KG1 (cell line): ENCODE data around the gene RSRC2.
A peak's percentile ranks its signal among the peaks of the same experiment; 100 is the strongest.
"Not testable (repeated sequence)": the region's sequence is repeated elsewhere in the genome, so short reads cannot be mapped to it uniquely, and the experiment has no call there.

Experiments used
- DNase-seq: peaks from one replicate; lab custom pipeline; 2025; lab: John Stamatoyannopoulos, UW

RSRC2 gene

DNA sequence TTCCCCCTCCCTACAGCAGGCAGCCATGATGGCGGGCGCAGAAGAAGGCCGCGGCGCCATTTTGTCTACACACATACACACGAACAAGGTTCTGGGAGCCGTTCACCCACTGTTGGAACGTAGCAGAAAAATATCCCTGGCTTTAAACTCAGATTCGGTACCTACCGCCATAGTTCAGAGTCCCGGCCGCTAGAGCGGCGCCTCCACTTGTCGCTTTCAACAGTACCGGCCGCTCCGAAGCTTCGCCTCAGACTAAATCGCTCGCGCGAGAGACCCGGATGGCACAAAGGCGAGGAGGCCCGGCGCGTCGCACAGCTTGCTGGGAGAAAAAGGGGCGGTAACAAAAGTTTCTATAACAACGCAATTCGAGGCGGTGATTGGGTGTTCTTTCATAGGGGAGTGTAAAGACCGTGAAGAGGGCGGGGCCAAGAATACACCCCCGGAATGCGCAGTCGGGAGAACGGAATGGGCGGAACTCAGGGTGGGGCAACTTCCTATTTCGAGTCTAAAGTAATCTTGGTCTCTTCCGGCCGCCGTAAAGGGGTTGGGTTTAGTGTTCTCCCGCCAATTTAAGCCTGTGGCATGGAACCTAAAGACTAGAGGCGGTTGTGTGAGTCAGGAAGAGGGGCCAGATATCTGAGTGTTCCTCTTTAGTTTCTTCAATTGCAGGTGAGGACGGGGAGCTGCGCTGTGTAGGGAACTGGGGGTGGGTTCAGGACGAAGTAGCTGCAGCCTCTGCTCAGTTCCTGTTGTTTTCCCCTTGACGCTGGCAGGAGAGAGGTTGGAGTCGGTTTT, at the start of gene RSRC2, which contains the start of gene KNTC1:
Gene RSRC2, minus strand, starts transcription at position 254 of the 795 bp plus-strand sequence. Its CDS starts 83 bp downstream, at position 171.
Gene KNTC1, plus strand, starts transcription at position 567 of the 795 bp plus-strand sequence. CDS start 2,815 bp downstream, outside the sequence.
- peak; percentile 100 for DNase-seq

DNA sequence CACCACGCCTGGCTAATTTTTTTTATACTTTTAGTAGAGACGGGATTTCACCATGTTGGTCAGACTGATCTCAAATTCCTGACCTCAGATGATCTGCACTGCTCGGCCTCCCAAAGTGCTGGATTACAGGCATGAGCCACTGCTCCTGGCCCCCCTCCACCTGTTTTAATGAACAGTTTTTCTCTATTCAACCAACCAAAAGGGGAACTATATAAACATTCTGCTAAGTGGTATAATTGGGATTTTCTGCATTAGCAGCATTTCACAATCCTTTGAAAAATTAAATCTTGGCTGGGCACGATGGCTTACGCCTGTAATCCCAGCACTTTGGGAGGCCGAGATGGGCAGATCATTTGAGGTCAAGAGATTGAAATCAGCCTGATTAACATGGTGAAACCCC, 45.1 kb upstream of the RSRC2 start:
- no peak for DNase-seq

GRCh38 chr12:122570006-122570405, 43.3 kb upstream of the RSRC2 start:
- DNase-seq: not testable (repeated sequence)

- no peak for DNase-seq
These were observed 42.6 kb upstream of the RSRC2 start for GRCh38 chr12:122569288-122569687.

DNA sequence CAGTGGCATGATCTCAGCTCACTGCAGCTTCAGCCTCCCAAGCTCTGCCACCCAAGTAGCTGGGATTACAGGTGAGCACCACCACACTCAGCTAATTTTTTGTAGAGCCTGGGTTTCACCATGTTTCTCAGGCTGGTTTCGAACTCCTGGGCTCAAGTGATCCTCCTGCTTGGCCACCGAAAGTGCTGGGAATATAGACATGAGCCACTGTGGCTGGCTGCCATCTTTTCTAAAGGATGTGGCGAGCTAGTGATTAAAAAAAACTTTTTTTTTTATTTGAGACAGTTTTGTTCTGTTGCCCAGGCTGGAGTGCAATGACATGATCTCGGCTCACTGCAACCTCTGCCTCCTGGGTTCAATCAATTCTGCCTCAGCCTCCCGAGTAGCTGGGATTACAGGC, 40.1 kb upstream of the RSRC2 start:
- not testable (repeated sequence) for DNase-seq

DNA sequence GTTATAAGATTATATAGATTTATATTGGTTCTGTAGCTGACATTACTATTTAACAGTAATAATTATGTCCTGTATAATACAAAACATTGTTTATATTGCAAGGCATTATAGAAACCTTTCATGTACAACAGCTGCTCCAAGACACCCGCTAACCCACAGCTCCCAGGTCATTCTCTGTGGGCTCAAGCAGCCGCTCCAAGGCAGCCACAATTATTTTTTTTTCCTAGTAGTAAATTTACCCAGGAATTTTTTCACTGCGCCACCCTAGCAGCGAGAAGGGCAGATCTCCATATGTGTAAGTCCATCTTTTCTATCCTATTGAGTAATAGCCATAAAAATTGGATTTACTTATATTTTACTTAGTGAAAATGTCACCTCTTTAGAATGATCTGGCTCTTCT, 36.6 kb upstream of the RSRC2 start:
- DNase-seq: no peak

DNA sequence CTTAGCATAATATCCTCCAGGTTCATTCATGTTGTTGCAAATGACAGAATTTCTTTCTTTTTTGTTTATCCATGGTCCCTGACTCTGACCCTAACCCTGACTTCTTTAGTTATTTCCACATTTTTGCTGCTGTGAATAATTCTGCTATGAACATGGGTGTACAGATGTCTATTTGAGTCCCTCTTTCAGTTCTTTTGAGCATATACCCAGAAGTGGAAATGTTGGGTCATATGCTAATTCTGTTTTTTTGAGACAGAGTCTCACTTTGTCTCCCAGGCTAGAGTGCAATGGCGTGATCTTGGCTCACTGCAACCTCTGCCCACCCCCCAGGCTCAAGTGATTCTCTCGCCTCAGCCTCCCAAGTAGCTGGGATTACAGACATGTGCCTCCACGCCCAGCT, 33.4 kb upstream of the RSRC2 start:
- no peak for DNase-seq

DNA sequence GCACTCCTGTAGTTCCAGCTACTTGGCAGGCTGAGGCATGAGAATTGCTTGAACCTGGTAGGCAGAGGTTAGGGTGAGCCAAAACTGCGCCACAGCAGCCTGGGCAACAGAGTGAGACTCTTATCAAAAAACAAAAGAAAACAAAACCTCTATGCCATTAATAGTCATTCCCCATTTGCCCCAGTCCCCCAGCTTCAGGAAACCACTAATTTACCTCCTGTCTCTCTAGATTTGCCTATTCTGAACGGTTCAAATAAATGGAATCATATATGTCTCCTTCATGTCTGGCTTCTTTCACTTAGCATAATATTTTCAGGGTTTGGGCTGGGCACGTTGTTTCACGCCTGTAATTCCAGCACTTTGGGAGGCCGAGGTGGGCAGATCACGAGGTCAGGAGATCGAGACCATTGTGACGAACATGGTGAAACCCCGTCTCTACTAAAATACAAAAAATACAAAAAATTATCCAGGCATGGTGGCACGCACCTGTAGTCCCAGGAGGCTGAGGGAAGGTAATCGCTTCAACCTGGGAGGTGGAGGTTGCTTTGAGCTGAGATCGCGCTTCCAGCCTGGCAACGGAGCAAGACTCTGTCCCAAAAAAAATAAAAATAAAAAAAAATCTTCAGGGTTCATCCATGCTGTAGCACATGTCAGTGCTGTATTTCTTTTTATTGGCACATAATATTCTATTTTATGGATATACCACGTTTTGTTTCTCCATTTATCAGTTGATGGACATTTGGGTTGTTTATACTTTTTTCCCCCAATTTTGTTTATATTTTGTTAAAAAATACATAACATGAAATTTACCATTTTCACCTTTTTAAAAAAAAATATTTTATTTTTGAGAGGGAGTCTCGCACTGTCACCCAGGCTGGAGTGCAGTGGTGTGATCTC, 32.3 kb upstream of the RSRC2 start:
- DNase-seq: no peak

DNA sequence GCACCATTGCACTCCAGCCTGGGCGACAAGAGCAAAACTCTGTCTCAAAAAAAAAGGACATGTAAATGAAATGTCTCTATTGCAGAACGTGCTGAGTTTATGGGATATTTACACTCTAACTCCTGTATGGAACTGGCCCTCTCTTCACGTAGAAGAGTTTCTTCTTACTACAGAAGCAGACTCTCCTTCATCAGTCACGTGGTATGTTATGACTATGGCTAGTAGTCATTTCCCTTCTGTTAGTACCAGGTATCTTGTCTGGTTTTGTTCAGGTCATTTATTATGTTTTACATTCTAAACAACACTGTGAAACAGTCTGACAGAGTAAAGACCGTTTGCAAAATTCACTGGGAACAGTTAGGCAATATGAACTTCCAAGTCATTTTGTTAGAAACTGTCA, 20.6 kb upstream of the RSRC2 start:
- DNase-seq: no peak

DNA sequence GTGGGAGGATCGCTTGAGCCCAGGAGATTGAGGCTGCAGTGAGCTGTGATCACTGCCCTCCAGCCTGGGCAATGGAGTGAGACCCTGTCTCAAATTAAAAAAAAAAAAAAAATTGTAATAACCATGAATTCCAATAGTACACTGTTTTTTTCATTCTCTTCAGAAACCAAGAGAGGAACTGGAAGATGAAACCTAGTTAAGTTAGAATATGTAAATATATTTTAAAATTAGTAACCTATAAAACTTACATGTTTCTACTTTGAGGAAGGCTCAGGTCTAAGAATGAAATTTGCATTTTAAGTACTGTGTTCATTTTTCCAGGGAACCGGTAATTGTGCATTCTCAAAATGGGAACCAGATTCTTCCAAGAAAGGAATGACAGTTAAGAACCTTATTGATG, 19.1 kb upstream of the RSRC2 start:
- DNase-seq: no peak

- no peak for DNase-seq
These were observed 17.8 kb upstream of the RSRC2 start for GRCh38 chr12:122544537-122544936.

GRCh38 chr12:122538496-122538895, 11.8 kb upstream of the RSRC2 start:
- DNase-seq: no peak

- no peak for DNase-seq
These were observed 10.3 kb upstream of the RSRC2 start for GRCh38 chr12:122537021-122537420.

- no peak for DNase-seq
These were observed 7.1 kb upstream of the RSRC2 start for GRCh38 chr12:122533856-122534255.

DNA sequence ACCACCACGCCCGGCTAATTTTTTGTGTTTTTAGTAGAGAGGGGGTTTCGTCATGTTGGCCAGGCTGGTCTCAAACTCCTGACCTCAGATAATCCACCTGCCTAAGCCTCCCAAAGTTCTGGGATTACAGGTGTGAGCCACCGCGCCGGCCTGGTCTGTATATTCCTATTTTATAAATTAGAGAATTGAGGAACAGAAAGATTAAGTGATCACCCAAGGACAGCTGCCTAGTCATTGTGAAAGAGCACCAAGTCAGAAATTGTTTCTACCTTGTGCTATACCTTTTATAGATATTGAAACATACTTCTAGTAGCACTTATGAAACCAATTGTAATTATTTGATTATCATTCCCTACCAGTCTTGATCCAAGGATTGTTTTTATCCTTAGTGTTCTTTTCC, 2.3 kb upstream of the RSRC2 start:
- DNase-seq: no peak

- no peak for DNase-seq
These were observed 1.8 kb upstream of the RSRC2 start for GRCh38 chr12:122528582-122528981.

- peak; percentile 65 for DNase-seq
These were observed 775 bp upstream of the RSRC2 start for GRCh38 chr12:122527478-122527944.

DNA sequence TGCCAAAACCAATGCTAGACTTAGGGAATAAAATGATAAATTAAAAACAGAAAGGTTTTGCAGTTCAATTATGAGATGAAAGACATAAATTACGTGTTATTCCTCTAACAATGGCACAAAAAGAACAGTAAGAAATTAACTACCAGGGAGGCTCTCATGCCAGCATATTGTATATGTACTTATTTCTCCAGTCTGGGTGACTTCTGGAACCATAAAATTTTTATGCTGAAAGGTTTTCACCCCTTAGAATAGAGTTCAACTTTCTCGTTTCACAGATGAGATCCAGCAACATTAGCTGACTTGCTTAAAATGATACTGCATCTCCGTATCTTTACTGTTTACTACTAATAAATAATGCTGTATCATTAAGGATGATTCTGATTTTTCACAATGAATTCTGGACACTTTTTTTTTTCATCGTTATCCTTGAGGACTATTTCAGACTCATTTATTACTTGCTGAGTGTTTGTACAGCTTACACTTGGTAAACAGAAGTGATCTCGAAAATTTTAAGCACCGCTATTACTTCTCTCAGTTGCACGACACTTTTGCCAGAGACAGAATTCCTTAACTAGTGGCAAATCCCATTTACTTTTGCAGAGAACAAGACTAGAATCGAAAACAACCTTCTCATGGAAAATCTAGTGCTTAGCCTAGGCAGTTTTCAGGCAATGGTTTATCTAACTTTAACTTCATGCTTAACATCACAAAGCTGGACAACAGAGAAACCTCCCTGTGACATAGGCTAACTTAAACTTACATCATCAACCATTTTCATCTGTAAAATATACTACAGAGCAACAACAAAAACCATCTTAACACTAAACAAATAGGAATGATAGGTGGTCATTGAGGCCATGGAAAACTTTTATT, 2.7 kb downstream of the RSRC2 start:
- DNase-seq: no peak

GRCh38 chr12:122523280-122523679, 3.5 kb downstream of the RSRC2 start:
- no peak for DNase-seq

DNA sequence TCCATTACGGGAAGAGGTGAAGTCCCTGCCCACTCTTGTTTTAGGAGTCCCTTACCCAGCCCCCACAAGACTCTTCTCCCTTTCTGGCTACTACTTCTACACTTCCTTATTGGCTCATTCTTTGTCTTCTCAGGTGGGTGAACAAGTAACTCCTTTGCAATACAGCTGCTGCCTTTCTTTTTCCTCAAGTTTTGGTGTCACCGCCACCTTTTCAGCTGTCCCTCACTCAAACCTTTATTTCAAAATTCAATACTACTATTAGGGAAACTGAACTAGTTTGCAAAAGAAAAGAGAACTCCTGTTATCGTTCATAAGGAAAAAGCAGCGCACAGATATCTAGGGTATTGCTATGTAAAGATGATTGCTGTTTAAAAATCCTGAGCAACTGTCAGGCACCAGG, 6.1 kb downstream of the RSRC2 start:
- no peak for DNase-seq

- DNase-seq: no peak
These were observed 7.3 kb downstream of the RSRC2 start for GRCh38 chr12:122519418-122519817.

GRCh38 chr12:122518908-122519307, 7.8 kb downstream of the RSRC2 start:
- DNase-seq: no peak
